Smooth muscle cell (in vitro differentiated cells): Measurements from ENCODE around the gene CLASP1. TPM values are rescaled to one million over a fixed set of nuclear protein-coding genes. Genes with fewer than 3 reads are reported as not detected.

ENCODE experiments used
- DNase-seq: peaks from one replicate; lab custom pipeline; 2025; ENCODE audit not compliant: unreplicated experiment; lab: John Stamatoyannopoulos, UW
- H2AFZ ChIP-seq: fragments of 200-600 bp; sonication (generic); 2 replicates; pipeline ENCODE4 v1.6.0; 2016; ENCODE audit warnings: antibody characterized with exemption, low read depth, mild to moderate bottlenecking
- H3F3A ChIP-seq: fragments of 200-600 bp; sonication (generic); 2 replicates; pipeline ENCODE4 v1.6.0; 2017; ENCODE audit warnings: antibody characterized with exemption, low read depth
- H3K27ac ChIP-seq: fragments of 200-600 bp; sonication (generic); 2 replicates; pipeline ENCODE4 v1.5.1; 2016; ENCODE audit warnings: low read depth, mild to moderate bottlenecking
- H3K27me3 ChIP-seq: fragments of 200-600 bp; sonication (generic); 2 replicates; pipeline ENCODE4 v1.6.1; 2016; ENCODE audit warnings: low read depth, mild to moderate bottlenecking
- H3K36me3 ChIP-seq: fragments of 200-600 bp; sonication (generic); 2 replicates; pipeline ENCODE4 v1.5.1; 2016; ENCODE audit warnings: low read depth
- H3K4me1 ChIP-seq: fragments of 200-600 bp; sonication (generic); 2 replicates; pipeline ENCODE4 v1.5.1; 2016; ENCODE audit warnings: low read depth
- H3K4me2 ChIP-seq: fragments of 200-600 bp; sonication (generic); 2 replicates; pipeline ENCODE4 v1.6.0; 2016; ENCODE audit warnings: mild to moderate bottlenecking
- H3K4me3 ChIP-seq: fragments of 200-600 bp; sonication (generic); 2 replicates; pipeline ENCODE4 v1.5.1; 2016; ENCODE audit warnings: mild to moderate bottlenecking
- H3K79me2 ChIP-seq: fragments of 200-600 bp; sonication (generic); 2 replicates; pipeline ENCODE4 v1.6.0; 2016; ENCODE audit warnings: low read depth, mild to moderate bottlenecking
- H3K9ac ChIP-seq: fragments of 200-600 bp; sonication (generic); 2 replicates; pipeline ENCODE4 v1.6.0; 2016; ENCODE audit warnings: low read depth
- H3K9me3 ChIP-seq: fragments of 200-600 bp; sonication (generic); replicated peaks from 2 replicates; pipeline ENCODE4 v1.5.1; 2016; ENCODE audit warnings: low read depth
- H4K20me1 ChIP-seq: fragments of 200-600 bp; sonication (generic); 2 replicates; pipeline ENCODE4 v1.6.0; 2016; ENCODE audit warnings: low read depth
- CTCF ChIP-seq: fragments of 200-600 bp; sonication (generic); IDR thresholded peaks from 2 replicates; pipeline ENCODE4 v1.5.1; 2017; ENCODE audit warnings: borderline replicate concordance, mild to moderate bottlenecking, antibody characterized with exemption; ENCODE audit not compliant: insufficient read depth, poor library complexity, severe bottlenecking
- WGBS: methylation state at CpG from one replicate; pipeline ENCODE4 v1.1.7; 2016; ENCODE audit warnings: low lambda C conversion rate; 5-methylcytosine and 5-hydroxymethylcytosine counted together
- polyA plus RNA-seq: library from polyadenylated mRNA; unstranded; fragments of >200 nt; fragmentation: Nextera tagmentation; extraction: Ambion mirVana; gene quantifications from 2 replicates; pipeline ENCODE4 v1.2.1, GENCODE V29; 2016
- total RNA-seq: library from RNA; depleted of rRNA; stranded (reverse); fragments of >200 nt; gene quantifications from 2 replicates; pipeline ENCODE4 v1.2.3, GENCODE V29; 2014

Gene CLASP1
- total and polyA plus RNA-seq, 2 experiments from 2014 or later: 15.0 to 33.8 TPM

GRCh38 chr2:121530212-121530705 is 119.0 kb downstream of the CLASP1 start:
- Histone ChIP-seq H3K4me3 (peak overlapping the region; percentile 86), H3K4me2 (peak overlapping the region; percentile 94), H3K9ac (peak overlapping the region; percentile 99), H3K79me2 (peaks cover 56% of the 10 kb centered on the region), H3K27ac (peak overlapping the region; percentile 100), H4K20me1 (peaks cover 79% of the 10 kb centered on the region), H3K27me3 (no peaks in the 10 kb centered on the region), H3K36me3 (no peaks in the 10 kb centered on the region), H3K4me1 (peaks cover 24% of the 10 kb centered on the region), H2AFZ (peak overlapping the region; percentile 60), H3K9me3 (no peaks in the 10 kb centered on the region), H3F3A (peaks cover 10% of the 10 kb centered on the region)
- peak; percentile 72 for DNase-seq
- WGBS: under 1% methylated on average over 43 of the region's 46 CpGs
- TF ChIP-seq CTCF: no peak

GRCh38 chr2:121529439-121530211 is 119.6 kb downstream of the CLASP1 start:
- peak overlapping the region; percentile 99 for H3K9ac ChIP-seq
- peaks cover 73% of the 10 kb centered on the region for H4K20me1 ChIP-seq
- 24% methylated on average over 13 of the region's 19 CpGs for WGBS
- no peaks in the 10 kb centered on the region for H3K9me3 ChIP-seq
- peaks cover 50% of the 10 kb centered on the region for H3K79me2 ChIP-seq
- H3K4me1 ChIP-seq: peaks cover 24% of the 10 kb centered on the region
- peak overlapping the region; percentile 86 for H3K4me3 ChIP-seq
- peak overlapping the region; percentile 100 for H3K27ac ChIP-seq
- H3K27me3 ChIP-seq: no peaks in the 10 kb centered on the region
- peak overlapping the region; percentile 60 for H2AFZ ChIP-seq
- peak overlapping the region; percentile 94 for H3K4me2 ChIP-seq
- peak; percentile 39 for DNase-seq
- no peak for TF ChIP-seq CTCF
- H3K36me3 ChIP-seq: no peaks in the 10 kb centered on the region
- H3F3A ChIP-seq: peaks cover 10% of the 10 kb centered on the region

GRCh38 chr2:121527009-121527682 is 122.1 kb downstream of the CLASP1 start:
- TF ChIP-seq CTCF: no peak
- Histone ChIP-seq H3K79me2 (peaks cover 34% of the 10 kb centered on the region), H3K4me1 (peaks cover 17% of the 10 kb centered on the region), H4K20me1 (peaks cover 48% of the 10 kb centered on the region), H3K4me2 (no peak overlapping the region), H3K36me3 (no peaks in the 10 kb centered on the region), H2AFZ (no peak overlapping the region), H3K9ac (no peak overlapping the region), H3K27me3 (no peaks in the 10 kb centered on the region), H3K4me3 (no peak overlapping the region), H3F3A (peaks cover 7% of the 10 kb centered on the region), H3K9me3 (no peaks in the 10 kb centered on the region), H3K27ac (no peak overlapping the region)
- 94% methylated on average over 3 of the region's 3 CpGs for WGBS
- DNase-seq: no peak
